Mesendoderm (in vitro differentiated cells): ENCODE results near the gene NDUFA8.

ENCODE experiments used
- DNase-seq: peaks from one replicate; pipeline ENCODE4 v3.0.0; 2013
- H2AK5ac ChIP-seq: 2 replicates; pipeline ENCODE4 v1.6.1; 2013; ENCODE audit warnings: low read length, inconsistent platforms
- H2BK120ac ChIP-seq: 2 replicates; pipeline ENCODE4 v1.6.1; 2013; ENCODE audit warnings: low read depth, mild to moderate bottlenecking, low read length, moderate library complexity, mixed read lengths
- H2BK15ac ChIP-seq: replicated peaks from 2 replicates; pipeline ENCODE4 v1.6.1; 2013; ENCODE audit warnings: low read depth, mild to moderate bottlenecking, moderate library complexity
- H2BK5ac ChIP-seq: 2 replicates; pipeline ENCODE4 v1.6.1; 2013; ENCODE audit warnings: low read length, inconsistent platforms
- H3K18ac ChIP-seq: 2 replicates; pipeline ENCODE4 v1.6.1; 2013; ENCODE audit warnings: mild to moderate bottlenecking, low read length, mixed read lengths
- H3K23ac ChIP-seq: one replicate; pipeline ENCODE4 v1.6.1; 2013; ENCODE audit warnings: low read length
- H3K27ac ChIP-seq: 2 replicates; pipeline ENCODE4 v1.5.1; 2013; ENCODE audit warnings: low read depth, mild to moderate bottlenecking, inconsistent platforms, low read length, moderate library complexity
- H3K27me3 ChIP-seq: 2 replicates; pipeline ENCODE4 v1.6.1; 2013; ENCODE audit warnings: low read length, control low read depth, mild to moderate bottlenecking, inconsistent platforms; ENCODE audit not compliant: insufficient read depth, poor library complexity
- H3K36me3 ChIP-seq: 2 replicates; pipeline ENCODE4 v1.6.1; 2013; ENCODE audit warnings: low read length, inconsistent platforms; ENCODE audit not compliant: control insufficient read depth, insufficient read depth
- H3K4ac ChIP-seq: one replicate; pipeline ENCODE4 v1.6.1; 2013; ENCODE audit warnings: low read depth, mild to moderate bottlenecking, low read length, moderate library complexity
- H3K4me1 ChIP-seq: 2 replicates; pipeline ENCODE4 v1.6.1; 2013; ENCODE audit warnings: low read depth, low read length, inconsistent platforms; ENCODE audit not compliant: control insufficient read depth
- H3K4me2 ChIP-seq: 2 replicates; pipeline ENCODE4 v1.6.1; 2013; ENCODE audit warnings: low read length
- H3K4me3 ChIP-seq: 2 replicates; pipeline ENCODE4 v1.5.1; 2013; ENCODE audit warnings: mild to moderate bottlenecking, low read length
- H3K56ac ChIP-seq: one replicate; pipeline ENCODE4 v1.6.1; 2013; ENCODE audit warnings: low read length
- H3K79me1 ChIP-seq: 2 replicates; pipeline ENCODE4 v1.6.1; 2013; ENCODE audit warnings: low read length, inconsistent platforms
- H3K79me2 ChIP-seq: 2 replicates; pipeline ENCODE4 v1.6.1; 2013; ENCODE audit warnings: mild to moderate bottlenecking, low read length; ENCODE audit not compliant: control insufficient read depth, insufficient read depth
- H3K9ac ChIP-seq: 2 replicates; pipeline ENCODE4 v1.6.1; 2013; ENCODE audit warnings: low read length, inconsistent platforms
- H4K5ac ChIP-seq: one replicate; pipeline ENCODE4 v1.6.1; 2013; ENCODE audit warnings: low read length
- H4K8ac ChIP-seq: one replicate; pipeline ENCODE4 v1.6.1; 2013; ENCODE audit warnings: low read depth, mild to moderate bottlenecking, control low read depth, low read length, moderate library complexity
- WGBS: extraction: QIAGEN DNeasy Blood & Tissue Kit; methylation state at CpG from one replicate; pipeline ENCODE4 v1.1.7; 2013; ENCODE audit warnings: low lambda C conversion rate, missing lambda C conversion rate; ENCODE audit not compliant: insufficient coverage; ENCODE audit errors: extremely low coverage; 5-methylcytosine and 5-hydroxymethylcytosine counted together

Gene NDUFA8

DNA sequence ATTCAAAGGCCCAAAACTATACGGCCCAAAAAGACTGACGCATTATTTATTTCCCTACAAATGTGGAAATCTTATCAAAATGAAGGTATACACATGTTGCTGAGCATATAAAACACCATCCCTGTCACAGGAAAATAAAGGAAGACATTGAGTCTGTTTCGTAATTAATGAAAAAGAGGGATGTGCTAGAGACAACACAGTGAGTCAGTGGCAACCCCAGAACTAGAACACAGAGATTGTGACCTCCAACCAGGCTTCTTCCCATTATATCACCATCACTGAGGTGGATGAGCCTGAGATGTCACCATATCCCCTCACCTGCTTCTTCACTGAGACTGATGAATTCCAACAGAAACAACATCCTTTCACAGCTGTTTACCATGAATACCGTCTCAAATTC lies 3.8 kb downstream of the NDUFA8 start:
- WGBS = 100% methylated on average over 1 of the region's 4 CpGs
- H3K4me1 ChIP-seq = no peaks in the 10 kb centered on the region
- H3K36me3 ChIP-seq = no peaks in the 10 kb centered on the region
- no peak overlapping the region for H3K4ac ChIP-seq
- H2BK5ac ChIP-seq = no peak overlapping the region
- H3K27me3 ChIP-seq = no peaks in the 10 kb centered on the region
- peaks cover 6% of the 10 kb centered on the region for H3K79me2 ChIP-seq
- H3K79me1 ChIP-seq = peaks cover 3% of the 10 kb centered on the region
- DNase-seq = no peak
- no peak overlapping the region for H2AK5ac ChIP-seq
- no peak overlapping the region for H3K56ac ChIP-seq
- no peak overlapping the region for H3K4me2 ChIP-seq
- no peak overlapping the region for H4K8ac ChIP-seq
- H2BK15ac ChIP-seq = no peak overlapping the region
- H2BK120ac ChIP-seq = no peak overlapping the region
- no peak overlapping the region for H3K9ac ChIP-seq
- no peak overlapping the region for H3K27ac ChIP-seq
- no peak overlapping the region for H3K4me3 ChIP-seq
- H4K5ac ChIP-seq = no peak overlapping the region
- no peak overlapping the region for H3K18ac ChIP-seq
- no peak overlapping the region for H3K23ac ChIP-seq

DNA sequence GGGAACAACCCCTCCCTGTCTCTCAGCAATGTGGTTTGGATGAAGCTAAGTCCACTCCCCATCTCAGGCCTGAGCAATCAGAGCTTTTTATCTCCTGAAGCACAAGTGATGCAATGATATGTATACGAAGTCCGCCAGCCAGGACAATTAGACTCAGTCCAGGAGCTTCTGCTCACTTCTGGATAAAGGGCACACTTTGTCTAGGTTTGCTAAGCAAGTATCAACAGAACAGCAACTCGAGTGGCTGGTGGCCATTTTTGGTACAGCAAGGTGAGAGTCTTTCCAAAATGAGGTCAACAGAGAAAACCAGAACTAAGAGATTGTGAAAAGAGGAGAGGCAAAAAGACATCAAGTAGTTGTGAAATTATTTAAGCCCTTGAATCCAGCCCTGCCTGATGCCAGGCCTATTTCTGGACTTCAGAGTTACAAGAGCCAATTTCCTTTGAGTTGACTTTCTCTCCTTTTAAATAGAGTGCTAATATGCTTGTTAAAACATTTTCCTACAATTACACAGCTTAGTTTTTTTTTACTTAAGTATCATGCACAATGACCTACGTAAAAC lies 8.2 kb downstream of the NDUFA8 start:
- peaks cover 4% of the 10 kb centered on the region for H3K79me2 ChIP-seq
- no peak overlapping the region for H3K4ac ChIP-seq
- no peak overlapping the region for H3K18ac ChIP-seq
- no peak overlapping the region for H2BK120ac ChIP-seq
- H4K5ac ChIP-seq = no peak overlapping the region
- no peak overlapping the region for H2BK15ac ChIP-seq
- WGBS = 100% methylated on average over 1 of the region's 4 CpGs
- H2AK5ac ChIP-seq = no peak overlapping the region
- H2BK5ac ChIP-seq = no peak overlapping the region
- no peaks in the 10 kb centered on the region for H3K4me1 ChIP-seq
- H3K56ac ChIP-seq = no peak overlapping the region
- no peak overlapping the region for H3K4me2 ChIP-seq
- H3K27ac ChIP-seq = no peak overlapping the region
- peaks cover 6% of the 10 kb centered on the region for H3K36me3 ChIP-seq
- peaks cover 3% of the 10 kb centered on the region for H3K79me1 ChIP-seq
- H4K8ac ChIP-seq = no peak overlapping the region
- no peak overlapping the region for H3K4me3 ChIP-seq
- H3K23ac ChIP-seq = no peak overlapping the region
- H3K27me3 ChIP-seq = no peaks in the 10 kb centered on the region
- H3K9ac ChIP-seq = no peak overlapping the region
- no peak for DNase-seq

GRCh38 chr9:122145592-122145863 lies 14.1 kb downstream of the NDUFA8 start:
- Histone ChIP-seq H3K4me2 (no peak overlapping the region), H3K4me3 (no peak overlapping the region), H3K23ac (no peak overlapping the region), H3K79me1 (no peaks in the 10 kb centered on the region), H2BK15ac (no peak overlapping the region), H3K4me1 (no peaks in the 10 kb centered on the region), H3K36me3 (peaks cover 6% of the 10 kb centered on the region), H3K56ac (no peak overlapping the region), H4K5ac (no peak overlapping the region), H3K27ac (no peak overlapping the region), H3K18ac (no peak overlapping the region), H2BK5ac (no peak overlapping the region), H4K8ac (no peak overlapping the region), H3K4ac (no peak overlapping the region), H2AK5ac (no peak overlapping the region), H3K9ac (no peak overlapping the region), H3K79me2 (no peaks in the 10 kb centered on the region), H2BK120ac (no peak overlapping the region), H3K27me3 (no peaks in the 10 kb centered on the region)
- no CpG with 5 or more reads among the region's 2 CpGs for WGBS
- DNase-seq = no peak

GRCh38 chr9:122144836-122145591 lies 14.6 kb downstream of the NDUFA8 start:
- no peak for DNase-seq
- no peak overlapping the region for H3K4me2 ChIP-seq
- no peak overlapping the region for H3K56ac ChIP-seq
- no peaks in the 10 kb centered on the region for H3K79me2 ChIP-seq
- H3K4me3 ChIP-seq = no peak overlapping the region
- H4K8ac ChIP-seq = no peak overlapping the region
- no CpG with 5 or more reads among the region's 3 CpGs for WGBS
- H2BK15ac ChIP-seq = no peak overlapping the region
- H3K27me3 ChIP-seq = no peaks in the 10 kb centered on the region
- peaks cover 6% of the 10 kb centered on the region for H3K36me3 ChIP-seq
- no peak overlapping the region for H3K4ac ChIP-seq
- no peaks in the 10 kb centered on the region for H3K4me1 ChIP-seq
- H3K9ac ChIP-seq = no peak overlapping the region
- no peak overlapping the region for H4K5ac ChIP-seq
- no peak overlapping the region for H2BK120ac ChIP-seq
- no peak overlapping the region for H3K18ac ChIP-seq
- H3K23ac ChIP-seq = no peak overlapping the region
- no peak overlapping the region for H3K27ac ChIP-seq
- H3K79me1 ChIP-seq = no peaks in the 10 kb centered on the region
- H2BK5ac ChIP-seq = no peak overlapping the region
- no peak overlapping the region for H2AK5ac ChIP-seq

GRCh38 chr9:122143876-122144405 lies 15.6 kb downstream of the NDUFA8 start:
- H2BK15ac ChIP-seq = no peak overlapping the region
- no peak overlapping the region for H3K18ac ChIP-seq
- no peak overlapping the region for H3K56ac ChIP-seq
- H2AK5ac ChIP-seq = no peak overlapping the region
- H3K9ac ChIP-seq = no peak overlapping the region
- no peaks in the 10 kb centered on the region for H3K4me1 ChIP-seq
- no CpG with 5 or more reads among the region's 14 CpGs for WGBS
- no peak overlapping the region for H2BK5ac ChIP-seq
- H2BK120ac ChIP-seq = no peak overlapping the region
- H3K79me1 ChIP-seq = no peaks in the 10 kb centered on the region
- no peak overlapping the region for H4K5ac ChIP-seq
- H3K23ac ChIP-seq = no peak overlapping the region
- no peak overlapping the region for H3K27ac ChIP-seq
- H4K8ac ChIP-seq = no peak overlapping the region
- H3K4me2 ChIP-seq = no peak overlapping the region
- no peak for DNase-seq
- peaks cover 6% of the 10 kb centered on the region for H3K36me3 ChIP-seq
- no peak overlapping the region for H3K4me3 ChIP-seq
- no peaks in the 10 kb centered on the region for H3K79me2 ChIP-seq
- no peak overlapping the region for H3K4ac ChIP-seq
- no peaks in the 10 kb centered on the region for H3K27me3 ChIP-seq

- no peak overlapping the region for H3K23ac ChIP-seq
- H3K79me2 ChIP-seq = no peaks in the 10 kb centered on the region
- H3K4ac ChIP-seq = no peak overlapping the region
- no peaks in the 10 kb centered on the region for H3K4me1 ChIP-seq
- H2BK5ac ChIP-seq = no peak overlapping the region
- WGBS = no CpG with 5 or more reads among the region's 1 CpG
- no peak overlapping the region for H4K5ac ChIP-seq
- H2AK5ac ChIP-seq = no peak overlapping the region
- H3K4me3 ChIP-seq = no peak overlapping the region
- no peak for DNase-seq
- peaks cover 6% of the 10 kb centered on the region for H3K36me3 ChIP-seq
- H3K4me2 ChIP-seq = no peak overlapping the region
- H2BK120ac ChIP-seq = no peak overlapping the region
- no peak overlapping the region for H3K9ac ChIP-seq
- H4K8ac ChIP-seq = no peak overlapping the region
- no peaks in the 10 kb centered on the region for H3K79me1 ChIP-seq
- no peaks in the 10 kb centered on the region for H3K27me3 ChIP-seq
- no peak overlapping the region for H3K27ac ChIP-seq
- no peak overlapping the region for H3K56ac ChIP-seq
- no peak overlapping the region for H3K18ac ChIP-seq
- no peak overlapping the region for H2BK15ac ChIP-seq
Observed at GRCh38 chr9:122143296-122143695, 16.3 kb downstream of the NDUFA8 start.
